Mammary epithelial cell (primary cell): ENCODE data around the gene PKP3.

Experiments
- EZH2 ChIP-seq: IDR thresholded peaks from 2 replicates; pipeline ENCODE4 v1.6.1; 2012; ENCODE audit warnings: low read length, inconsistent platforms, borderline replicate concordance
- TF ChIP-seq, protein P1 (sequence below), 2 donors: IDR thresholded peaks in 1 of 2; conservative IDR thresholded peaks in 1 of 2; 2 replicates each; pipeline ENCODE4 v1.5.1; 2011 to 2012; ENCODE audit warnings: inconsistent platforms in 2 of 2, low read length in 2 of 2, mild to moderate bottlenecking in 2 of 2, control low read depth in 1 of 2, low read depth in 1 of 2; ENCODE audit not compliant: insufficient read depth in 1 of 2; ENCODE audit errors: extremely low read depth in 1 of 2

DNA sequence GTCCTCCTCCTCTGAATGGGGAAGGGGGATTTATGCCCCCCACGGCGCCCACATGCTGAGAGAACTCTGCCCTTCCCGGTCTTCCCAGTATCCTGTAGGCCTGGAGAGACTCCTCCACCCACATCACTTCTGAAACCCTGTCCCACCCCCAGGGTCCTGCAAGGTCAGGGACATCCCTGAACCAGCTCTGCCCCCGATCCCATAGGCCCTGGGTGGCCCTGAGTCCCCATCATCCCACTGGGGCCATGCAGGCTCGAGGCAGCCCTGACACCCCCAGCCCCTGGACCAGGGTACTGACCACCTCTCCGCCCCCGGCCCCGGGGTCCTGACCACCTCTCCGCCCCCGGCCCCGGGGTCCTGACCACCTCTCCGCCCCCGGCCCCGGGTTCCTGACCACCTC is 13.0 kb upstream of the PKP3 start:
- no peak for TF ChIP-seq EZH2
- TF ChIP-seq, protein P1, sequence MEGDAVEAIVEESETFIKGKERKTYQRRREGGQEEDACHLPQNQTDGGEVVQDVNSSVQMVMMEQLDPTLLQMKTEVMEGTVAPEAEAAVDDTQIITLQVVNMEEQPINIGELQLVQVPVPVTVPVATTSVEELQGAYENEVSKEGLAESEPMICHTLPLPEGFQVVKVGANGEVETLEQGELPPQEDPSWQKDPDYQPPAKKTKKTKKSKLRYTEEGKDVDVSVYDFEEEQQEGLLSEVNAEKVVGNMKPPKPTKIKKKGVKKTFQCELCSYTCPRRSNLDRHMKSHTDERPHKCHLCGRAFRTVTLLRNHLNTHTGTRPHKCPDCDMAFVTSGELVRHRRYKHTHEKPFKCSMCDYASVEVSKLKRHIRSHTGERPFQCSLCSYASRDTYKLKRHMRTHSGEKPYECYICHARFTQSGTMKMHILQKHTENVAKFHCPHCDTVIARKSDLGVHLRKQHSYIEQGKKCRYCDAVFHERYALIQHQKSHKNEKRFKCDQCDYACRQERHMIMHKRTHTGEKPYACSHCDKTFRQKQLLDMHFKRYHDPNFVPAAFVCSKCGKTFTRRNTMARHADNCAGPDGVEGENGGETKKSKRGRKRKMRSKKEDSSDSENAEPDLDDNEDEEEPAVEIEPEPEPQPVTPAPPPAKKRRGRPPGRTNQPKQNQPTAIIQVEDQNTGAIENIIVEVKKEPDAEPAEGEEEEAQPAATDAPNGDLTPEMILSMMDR (conservative IDR thresholded peaks at IDR 0.05 in 1 of 2, IDR thresholded peaks at IDR 0.05 in 1 of 2; ENCODE audit: extremely low read depth in 1 of 2, insufficient read depth in 1 of 2, low read depth in 1 of 2, low read length in 2 of 2): no peak
